ENCODE data around the gene CNIH1. TPM values are rescaled to one million over a fixed set of nuclear protein-coding genes. Genes with fewer than 3 reads are reported as not detected.

The CNIH1 gene
- polyA plus RNA-seq (2013) = 143 TPM

- H3K27ac ChIP-seq (ENCODE audit: insufficient read depth in 1 of 2, low read depth in 1 of 2, low read length in 2 of 2, poor library complexity in 1 of 2, severe bottlenecking in 2 of 2) = peak within 1 kb of the TSS; percentile 66 to 90
- peak; percentile 92 to 96 (median 96) for DNase-seq
- ChIA-PET POLR2A (interaction anchor here (0.9 to 1.0 kb wide), 2 partner anchors 28 to 49 kb away, joined by 3 to 5 read pairs; no protein-coding TSS in a partner anchor), CTCF (interaction anchor here (0.8 to 1.3 kb wide), 6 partner anchors 9 to 68 kb away, joined by 3 read pairs; partner anchors contain the start of gene CDKN3)
- H3K36me3 ChIP-seq (ENCODE audit: control insufficient read depth in 4 of 4, insufficient read depth in 4 of 4, low read length in 3 of 4) = peaks cover 0 to 7% (median 0%) of the 10 kb centered on the region in 4 experiments
- H3K9me3 ChIP-seq (ENCODE audit: control extremely low read depth in 1 of 5, control insufficient read depth in 4 of 5, insufficient read depth in 2 of 5, low read depth in 1 of 5, low read length in 4 of 5) = no peaks in the 10 kb centered on the region
- H3K4me1 ChIP-seq (ENCODE audit: control extremely low read depth in 1 of 4, control insufficient read depth in 4 of 4, insufficient read depth in 4 of 4, low read length in 3 of 4) = peaks cover 7 to 26% (median 18%) of the 10 kb centered on the region in 4 experiments
- H3K27me3 ChIP-seq (replicated peaks in 2 of 5; ENCODE audit: control insufficient read depth in 4 of 5, insufficient read depth in 5 of 5, low read length in 4 of 5) = peaks cover 0 to 2% (median 0%) of the 10 kb centered on the region in 5 experiments
- WGBS (ENCODE audit: insufficient coverage) = under 1% methylated on average over 79 of the region's 100 CpGs
- H3K4me3 ChIP-seq (ENCODE audit: control insufficient read depth in 1 of 7, extremely low read depth in 1 of 7, insufficient read depth in 4 of 7, low read depth in 2 of 7, low read length in 6 of 7) = peak within 1 kb of the TSS; percentile 52 to 88 (median 81)
Measured at GRCh38 chr14:54440873-54441868, at the start of gene CNIH1. Gene CNIH1, minus strand, starts transcription at chr14:54441374. Its CDS starts 47 bp downstream, at chr14:54441327.

DNA sequence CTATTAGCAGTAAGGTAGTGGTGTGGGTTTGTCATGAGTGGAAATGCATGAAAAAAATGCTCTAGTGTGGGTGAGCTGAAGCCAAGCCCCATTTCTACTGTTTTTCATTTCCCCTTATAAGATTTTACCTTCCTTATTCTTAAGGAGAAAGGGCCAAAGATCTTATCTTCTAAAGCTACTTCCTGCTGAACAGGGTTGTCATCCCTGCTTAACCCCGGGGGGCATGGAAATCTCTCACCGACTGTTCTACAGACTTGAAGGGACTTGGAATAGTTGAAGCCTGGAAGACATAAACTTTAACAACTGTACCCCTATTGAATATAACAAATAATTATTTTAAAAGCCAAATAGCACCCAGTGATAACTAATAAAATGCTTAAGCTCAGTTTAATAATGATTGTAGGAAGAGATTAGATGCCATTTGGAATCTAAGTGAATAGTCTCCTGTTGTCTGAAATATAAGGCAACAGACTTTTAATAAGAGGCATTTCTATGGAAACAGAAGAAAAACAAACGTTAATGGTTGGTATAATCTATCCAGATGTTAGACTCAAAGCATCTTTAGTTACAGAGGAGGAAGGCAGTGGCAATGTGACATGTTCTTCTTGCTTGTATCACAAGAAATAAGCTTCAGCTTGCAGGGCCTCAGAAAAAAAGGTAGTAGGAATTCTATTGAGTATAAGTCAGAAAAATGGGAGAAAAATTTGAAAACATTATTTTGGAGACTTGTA, 49.4 kb upstream of the CNIH1 start:
- peak overlapping the region; percentile 47 to 60 for H3K27ac ChIP-seq (ENCODE audit: insufficient read depth in 1 of 2, low read depth in 1 of 2, low read length in 2 of 2, poor library complexity in 1 of 2, severe bottlenecking in 2 of 2)
- ChIA-PET POLR2A (interaction anchor here (1.0 kb wide), 1 partner anchor 50 kb away, joined by 5 read pairs; no protein-coding TSS in a partner anchor), CTCF (interaction anchor here (1.0 to 1.1 kb wide), 2 partner anchors 9 to 38 kb away, joined by 3 read pairs; no protein-coding TSS in a partner anchor)
- H3K36me3 ChIP-seq (ENCODE audit: control insufficient read depth in 4 of 4, insufficient read depth in 4 of 4, low read length in 3 of 4) = no peaks in the 10 kb centered on the region
- 33% methylated on average over 1 of the region's 3 CpGs for WGBS (ENCODE audit: insufficient coverage)
- no peaks in the 10 kb centered on the region for H3K27me3 ChIP-seq (replicated peaks in 2 of 5; ENCODE audit: control insufficient read depth in 4 of 5, insufficient read depth in 5 of 5, low read length in 4 of 5)
- H3K4me1 ChIP-seq (ENCODE audit: control extremely low read depth in 1 of 4, control insufficient read depth in 4 of 4, insufficient read depth in 4 of 4, low read length in 3 of 4) = peaks cover 14 to 35% (median 30%) of the 10 kb centered on the region in 4 experiments
- no peaks in the 10 kb centered on the region for H3K9me3 ChIP-seq (ENCODE audit: control extremely low read depth in 1 of 5, control insufficient read depth in 4 of 5, insufficient read depth in 2 of 5, low read depth in 1 of 5, low read length in 4 of 5)
- peak overlapping the region in 1 of 7 experiments; percentile 11 for H3K4me3 ChIP-seq (ENCODE audit: control insufficient read depth in 1 of 7, extremely low read depth in 1 of 7, insufficient read depth in 4 of 7, low read depth in 2 of 7, low read length in 6 of 7)
- peak in 2 of 3 donors; percentile 71 to 84 for DNase-seq

DNA sequence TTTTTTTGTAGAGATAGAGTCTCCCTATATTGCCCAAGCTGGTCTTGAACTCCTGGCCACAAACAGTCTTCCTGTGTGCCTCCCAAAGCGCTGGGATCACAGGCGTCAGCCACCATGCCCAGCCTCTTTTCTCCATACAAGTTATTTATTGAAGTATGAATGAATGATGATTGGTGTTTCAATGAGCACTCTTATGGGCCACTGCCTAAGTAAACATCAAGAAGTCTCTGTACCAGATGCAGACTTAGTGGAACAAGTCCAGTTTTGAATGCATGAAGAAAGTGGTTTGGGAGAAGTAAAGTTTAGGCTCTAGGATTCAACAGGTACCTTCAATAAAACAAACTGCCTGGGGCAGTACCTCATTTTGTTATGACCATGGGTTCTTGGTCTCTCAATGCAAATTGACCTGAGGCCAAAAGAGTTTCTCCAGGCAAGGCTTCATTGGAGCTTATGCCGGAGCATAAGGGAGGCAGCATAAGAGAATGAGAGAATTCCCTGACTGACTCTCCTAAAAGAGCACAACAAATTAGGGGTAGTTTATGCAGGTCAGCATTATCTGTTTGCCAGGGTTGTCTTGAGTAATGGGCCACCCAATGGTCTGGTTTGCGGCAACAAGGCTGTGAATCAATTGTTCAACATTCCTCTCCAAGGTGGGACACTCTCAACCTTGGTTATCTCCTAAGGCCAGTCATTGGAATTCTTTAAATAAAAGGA, 48.7 kb upstream of the CNIH1 start:
- peak overlapping the region in 4 of 7 experiments; percentile 84 to 96 (median 92) for H3K4me3 ChIP-seq (ENCODE audit: control insufficient read depth in 1 of 7, extremely low read depth in 1 of 7, insufficient read depth in 4 of 7, low read depth in 2 of 7, low read length in 6 of 7)
- POLR2A ChIA-PET = interaction anchor here (1.0 kb wide), 2 partner anchors 12 to 50 kb away, joined by 3 to 5 read pairs; no protein-coding TSS in a partner anchor
- peak overlapping the region in 1 of 2 experiments; percentile 89 for H3K27ac ChIP-seq (ENCODE audit: insufficient read depth in 1 of 2, low read depth in 1 of 2, low read length in 2 of 2, poor library complexity in 1 of 2, severe bottlenecking in 2 of 2)
- DNase-seq = no peak
- 92% methylated on average over 2 of the region's 4 CpGs for WGBS (ENCODE audit: insufficient coverage)
- H3K27me3 ChIP-seq (replicated peaks in 2 of 5; ENCODE audit: control insufficient read depth in 4 of 5, insufficient read depth in 5 of 5, low read length in 4 of 5) = no peaks in the 10 kb centered on the region
- H3K4me1 ChIP-seq (ENCODE audit: control extremely low read depth in 1 of 4, control insufficient read depth in 4 of 4, insufficient read depth in 4 of 4, low read length in 3 of 4) = peaks cover 14 to 37% (median 30%) of the 10 kb centered on the region in 4 experiments
- H3K9me3 ChIP-seq (ENCODE audit: control extremely low read depth in 1 of 5, control insufficient read depth in 4 of 5, insufficient read depth in 2 of 5, low read depth in 1 of 5, low read length in 4 of 5) = no peaks in the 10 kb centered on the region
- CTCF ChIA-PET = interaction anchor here (0.9 to 1.1 kb wide), 3 partner anchors 10 to 39 kb away, joined by 3 read pairs; no protein-coding TSS in a partner anchor
- no peaks in the 10 kb centered on the region for H3K36me3 ChIP-seq (ENCODE audit: control insufficient read depth in 4 of 4, insufficient read depth in 4 of 4, low read length in 3 of 4)

DNA sequence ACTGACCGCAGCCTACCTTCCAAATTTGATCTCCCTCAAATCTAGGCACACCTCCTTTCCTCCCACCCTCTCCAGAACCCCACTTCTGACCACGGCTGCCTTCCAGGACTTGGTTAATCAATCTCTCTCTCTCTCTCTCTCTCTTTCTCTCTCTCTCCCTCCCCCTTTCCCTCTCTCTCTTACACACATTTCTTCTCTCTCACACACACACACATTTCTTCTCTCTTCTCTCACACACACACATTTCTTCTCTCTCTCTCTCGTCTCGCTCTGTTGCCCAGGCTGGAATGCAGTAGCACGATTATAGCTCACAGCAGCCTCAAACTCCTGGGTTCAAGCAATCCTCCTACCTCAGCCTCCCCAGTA, 48.1 kb upstream of the CNIH1 start:
- peak overlapping the region in 6 of 7 experiments; percentile 71 to 96 (median 88) for H3K4me3 ChIP-seq (ENCODE audit: control insufficient read depth in 1 of 7, extremely low read depth in 1 of 7, insufficient read depth in 4 of 7, low read depth in 2 of 7, low read length in 6 of 7)
- WGBS (ENCODE audit: insufficient coverage) = 59% methylated on average over 4 of the region's 5 CpGs
- DNase-seq = no peak
- ChIA-PET CTCF (interaction anchor here (0.9 to 1.1 kb wide), 2 partner anchors 10 to 20 kb away, joined by 3 read pairs; no protein-coding TSS in a partner anchor), POLR2A (interaction anchor here (1.0 to 2.3 kb wide), 2 partner anchors 12 to 15 kb away, joined by 3 to 5 read pairs; no protein-coding TSS in a partner anchor)
- no peaks in the 10 kb centered on the region for H3K36me3 ChIP-seq (ENCODE audit: control insufficient read depth in 4 of 4, insufficient read depth in 4 of 4, low read length in 3 of 4)
- no peaks in the 10 kb centered on the region for H3K27me3 ChIP-seq (replicated peaks in 2 of 5; ENCODE audit: control insufficient read depth in 4 of 5, insufficient read depth in 5 of 5, low read length in 4 of 5)
- H3K4me1 ChIP-seq (ENCODE audit: control extremely low read depth in 1 of 4, control insufficient read depth in 4 of 4, insufficient read depth in 4 of 4, low read length in 3 of 4) = peaks cover 14 to 42% (median 32%) of the 10 kb centered on the region in 4 experiments
- H3K9me3 ChIP-seq (ENCODE audit: control extremely low read depth in 1 of 5, control insufficient read depth in 4 of 5, insufficient read depth in 2 of 5, low read depth in 1 of 5, low read length in 4 of 5) = no peaks in the 10 kb centered on the region
- H3K27ac ChIP-seq (ENCODE audit: insufficient read depth in 1 of 2, low read depth in 1 of 2, low read length in 2 of 2, poor library complexity in 1 of 2, severe bottlenecking in 2 of 2) = peak overlapping the region in 1 of 2 experiments; percentile 89

DNA sequence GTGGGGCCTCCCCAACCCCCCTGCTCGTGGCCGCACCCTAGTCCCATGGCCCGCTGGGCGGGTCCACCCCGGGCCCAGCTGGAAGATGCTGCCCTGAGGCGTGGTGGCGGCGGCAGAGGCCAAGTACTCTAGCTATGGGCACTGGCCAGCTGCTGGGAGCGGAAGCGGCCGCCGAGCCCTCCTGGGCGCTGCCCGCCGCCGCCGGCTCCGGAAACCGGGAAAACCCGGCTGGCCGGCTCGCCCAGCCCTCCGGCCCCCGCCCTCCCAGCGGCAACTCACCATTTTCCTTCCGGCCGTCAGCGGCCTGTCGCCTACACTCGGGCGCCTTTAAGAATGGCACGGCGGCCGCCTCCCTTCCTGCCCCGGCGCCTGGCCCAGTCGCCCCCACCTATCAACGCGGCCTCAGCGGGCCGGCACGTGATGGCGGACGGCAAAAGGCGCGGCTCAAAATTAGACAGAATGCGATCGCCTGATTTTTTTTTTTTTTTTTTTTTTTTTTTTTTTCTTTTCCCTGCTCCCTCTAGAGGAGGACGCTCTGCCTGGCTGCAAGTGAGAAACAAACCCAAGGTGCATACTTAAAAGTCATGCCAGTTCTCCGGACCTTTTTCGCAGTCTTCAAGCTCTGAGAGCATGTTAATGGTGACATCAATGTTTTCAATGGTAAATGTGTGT, 47.6 kb upstream of the CNIH1 start, which contains the start of gene GMFB:
Gene GMFB (minus strand): TSS at position 335 of the 672 bp plus-strand sequence. CDS start 53 bp downstream, at position 282.
- Histone ChIP-seq H3K36me3 (ENCODE audit: control insufficient read depth in 4 of 4, insufficient read depth in 4 of 4, low read length in 3 of 4) (no peaks in the 10 kb centered on the region), H3K9me3 (ENCODE audit: control extremely low read depth in 1 of 5, control insufficient read depth in 4 of 5, insufficient read depth in 2 of 5, low read depth in 1 of 5, low read length in 4 of 5) (no peaks in the 10 kb centered on the region), H3K27ac (ENCODE audit: insufficient read depth in 1 of 2, low read depth in 1 of 2, low read length in 2 of 2, poor library complexity in 1 of 2, severe bottlenecking in 2 of 2) (peak within 1 kb of the TSS; percentile 74 to 89), H3K4me3 (ENCODE audit: control insufficient read depth in 1 of 7, extremely low read depth in 1 of 7, insufficient read depth in 4 of 7, low read depth in 2 of 7, low read length in 6 of 7) (peak within 1 kb of the TSS; percentile 56 to 96 (median 88)), H3K4me1 (ENCODE audit: control extremely low read depth in 1 of 4, control insufficient read depth in 4 of 4, insufficient read depth in 4 of 4, low read length in 3 of 4) (peaks cover 14 to 47% (median 34%) of the 10 kb centered on the region in 4 experiments), H3K27me3 (replicated peaks in 2 of 5; ENCODE audit: control insufficient read depth in 4 of 5, insufficient read depth in 5 of 5, low read length in 4 of 5) (no peaks in the 10 kb centered on the region)
- 0% methylated on average over 39 of the region's 51 CpGs for WGBS (ENCODE audit: insufficient coverage)
- DNase-seq = peak; percentile 92 to 96 (median 94)
- CTCF ChIA-PET = interaction anchor here (0.6 to 2.4 kb wide), 10 partner anchors 9 to 1790 kb away, joined by 3 to 7 read pairs (median 3); no protein-coding TSS in a partner anchor
- POLR2A ChIA-PET = interaction anchor here (0.6 to 2.3 kb wide), 3 partner anchors 13 to 47 kb away, joined by 3 to 5 read pairs (median 5); no protein-coding TSS in a partner anchor

All from common myeloid progenitor, CD34-positive (primary cell).